HCT116 (cell line): ENCODE measurements around the gene TBX15. TPM values are rescaled to one million over a fixed set of nuclear protein-coding genes. Genes with fewer than 3 reads are reported as not detected.

Source experiments
- ATAC-seq: fragments of 200-7000 bp; cut with Tn5 transposase; 2 replicates; pipeline ENCODE4 v1.9.1; 2020; ENCODE audit warnings: mild to moderate bottlenecking, moderate library complexity
- BruUV-seq: library from RNA; stranded (reverse); fragments of 400-500 nt; replicated peaks from 2 replicates; lab custom pipeline; 2021; lab: Mats Ljungman, UMichigan
- CTCF ChIA-PET: fragments of 300-600 bp; sonication (Branson Sonifier 250); formaldehyde crosslinking; loops from one replicate; lab custom pipeline; 2021; ENCODE audit warnings: antibody characterized with exemption; lab: Charles Lee
- POLR2A ChIA-PET: fragments of 300-600, 350-600 bp; sonication (Branson Sonifier 250); formaldehyde crosslinking; loops from one replicate; lab custom pipeline; 2021; ENCODE audit warnings: antibody characterized with exemption; lab: Charles Lee
- RAD21 ChIA-PET, 2 experiments: fragments of 300-600 bp; sonication (Branson Sonifier 250); formaldehyde crosslinking; loops; one replicate each; lab custom pipeline; 2023; ENCODE audit warnings: low total read pairs in 2 of 2; ENCODE audit not compliant: uncharacterized antibody in 2 of 2, unreplicated experiment in 2 of 2, low non-redundant PET in 1 of 2; lab: Charles Lee
- DNase-seq: peaks from one replicate; pipeline ENCODE4 v3.0.0-alpha.2; 2010; ENCODE audit warnings: low read depth, low spot score
- H2AFZ ChIP-seq: fragments of 200-600 bp; shearing (Covaris generic), sonication (generic); 2 replicates; pipeline ENCODE4 v1.6.1; 2017; ENCODE audit warnings: low read depth, mixed run types, mixed read lengths, antibody characterized with exemption, low read length; ENCODE audit not compliant: poor library complexity, severe bottlenecking
- H3K27ac ChIP-seq: 2 replicates; pipeline ENCODE4 v1.5.1; 2012; ENCODE audit warnings: low read depth, low read length
- H3K27me3 ChIP-seq: fragments of 200-600 bp; sonication (generic); 2 replicates; pipeline ENCODE4 v1.6.1; 2016; ENCODE audit warnings: mixed run types, low read length, mixed read lengths; ENCODE audit not compliant: insufficient read depth
- H3K36me3 ChIP-seq, 2 experiments: fragments of 200-500 bp in 1 of 2; fragments of 200-600 bp in 1 of 2; sonication (Bioruptor generic) in 1 of 2; sonication (generic) in 1 of 2; 2 replicates each; pipeline versions ENCODE4 v1.5.1 to v1.6.1; 2014 to 2016; ENCODE audit warnings: low read length in 2 of 2, inconsistent platforms in 1 of 2, mixed read lengths in 1 of 2, mixed run types in 1 of 2; ENCODE audit not compliant: insufficient read depth in 2 of 2, control insufficient read depth in 1 of 2
- H3K4me1 ChIP-seq, 2 experiments: fragments of 200-600 bp in 1 of 2; sonication (generic) in 1 of 2; 2 replicates each; pipeline versions ENCODE4 v1.5.1 to v1.6.1; 2012 to 2017; ENCODE audit warnings: low read length in 2 of 2, inconsistent platforms in 1 of 2, mild to moderate bottlenecking in 1 of 2, mixed read lengths in 1 of 2, mixed run types in 1 of 2, moderate library complexity in 1 of 2; ENCODE audit not compliant: insufficient read depth in 2 of 2, control insufficient read depth in 1 of 2
- H3K4me2 ChIP-seq: fragments of 200-600 bp; sonication (generic); 2 replicates; pipeline ENCODE4 v1.6.1; 2017; ENCODE audit warnings: mixed run types, low read length, mixed read lengths
- H3K4me3 ChIP-seq, 2 experiments: fragments of 200-600 bp in 1 of 2; sonication (generic) in 1 of 2; replicated peaks in 1 of 2; 2 replicates each; pipeline ENCODE4 v1.5.1; 2011 to 2016; ENCODE audit warnings: low read length in 2 of 2, control low read depth in 1 of 2, low read depth in 1 of 2, mild to moderate bottlenecking in 1 of 2, mixed read lengths in 1 of 2, mixed run types in 1 of 2
- H3K79me2 ChIP-seq: fragments of 200-600 bp; sonication (generic); 2 replicates; pipeline ENCODE4 v1.6.1; 2017; ENCODE audit warnings: mild to moderate bottlenecking, mixed run types, low read length, moderate library complexity, mixed read lengths; ENCODE audit not compliant: insufficient read depth
- H3K9ac ChIP-seq: fragments of 200-600 bp; sonication (generic); 2 replicates; pipeline ENCODE4 v1.6.1; 2016; ENCODE audit warnings: low read length, mixed read lengths
- H3K9me2 ChIP-seq: fragments of 200-600 bp; sonication (generic), shearing (Covaris generic); 2 replicates; pipeline ENCODE4 v1.6.1; 2017; ENCODE audit warnings: mixed run types, mild to moderate bottlenecking, moderate library complexity; ENCODE audit not compliant: insufficient read depth
- H3K9me3 ChIP-seq, 2 experiments: fragments of 200-500 bp in 1 of 2; fragments of 200-600 bp in 1 of 2; sonication (Bioruptor generic) in 1 of 2; sonication (generic) in 1 of 2; 2 replicates each; pipeline ENCODE4 v1.6.1; 2014 to 2017; ENCODE audit warnings: low read length in 2 of 2, mixed read lengths in 2 of 2, inconsistent platforms in 1 of 2, low read depth in 1 of 2, mild to moderate bottlenecking in 1 of 2, mixed run types in 1 of 2, moderate library complexity in 1 of 2; ENCODE audit not compliant: control insufficient read depth in 1 of 2, insufficient read depth in 1 of 2
- H4K20me1 ChIP-seq: fragments of 200-600 bp; sonication (generic), shearing (Covaris generic); 2 replicates; pipeline ENCODE4 v1.6.1; 2017; ENCODE audit warnings: mixed run types, mild to moderate bottlenecking, moderate library complexity; ENCODE audit not compliant: insufficient read depth
- ATF3 ChIP-seq: IDR thresholded peaks from 2 replicates; pipeline ENCODE4 v1.6.1; 2012
- CBX3 ChIP-seq: IDR thresholded peaks from 2 replicates; pipeline ENCODE4 v1.6.1; 2012; ENCODE audit warnings: low read depth
- EZH2phosphoT487 ChIP-seq: fragments of 200-600 bp; IDR thresholded peaks from 2 replicates; pipeline ENCODE4 v1.6.1; 2018; ENCODE audit warnings: antibody characterized with exemption, borderline replicate concordance
- FOSL1 ChIP-seq: IDR thresholded peaks from 2 replicates; pipeline ENCODE4 v1.6.1; 2012; ENCODE audit warnings: low read depth
- POLR2A ChIP-seq: IDR thresholded peaks from 2 replicates; pipeline ENCODE4 v1.7.0; 2011; ENCODE audit warnings: borderline replicate concordance; ENCODE audit not compliant: insufficient read depth, insufficient read length; ENCODE audit errors: extremely low read depth
- POLR2AphosphoS5 ChIP-seq: IDR thresholded peaks from 2 replicates; pipeline ENCODE4 v1.6.1; 2011; ENCODE audit warnings: mild to moderate bottlenecking, low read depth, low read length, moderate library complexity
- ZBTB33 ChIP-seq: IDR thresholded peaks from 2 replicates; pipeline ENCODE4 v1.6.1; 2011; ENCODE audit warnings: mild to moderate bottlenecking, low read length, moderate library complexity; ENCODE audit not compliant: insufficient replicate concordance; ENCODE audit errors: extremely low read depth
- ZFX ChIP-seq: fragments of 450-650 bp; IDR thresholded peaks from 2 replicates; pipeline ENCODE4 v1.6.1; 2017
- intact Hi-C: fragments of 100-400 bp; cut with micrococcal nuclease; formaldehyde crosslinking; loops from 2 replicates; pipeline ENCODE4 v1.10.0; 2022
- total RNA-seq: library from RNA; stranded (reverse); gene quantifications from one replicate; pipeline ENCODE4 v1.2.1, GENCODE V29; 2021; ENCODE audit not compliant: unreplicated experiment

Gene TBX15
- total RNA-seq, 1 experiment from 2014 or later: not detected

- POLR2A ChIA-PET: no interaction called here
- no peaks in the 10 kb centered on the region for H3K36me3 ChIP-seq
- intact Hi-C loops: no loop called here
- H2AFZ ChIP-seq: no peak overlapping the region
- peaks cover 26% of the 10 kb centered on the region for H3K27me3 ChIP-seq
- H4K20me1 ChIP-seq: no peaks in the 10 kb centered on the region; the same call in 1 of the 2 replicates
- DNase-seq (no peak), ATAC-seq (no peak)
- no peak overlapping the region for H3K9ac ChIP-seq
- no peak for TF ChIP-seq ZFX
- no peak for TF ChIP-seq FOSL1
- no peak for TF ChIP-seq CBX3
- no peaks in the 10 kb centered on the region for H3K9me3 ChIP-seq
- RAD21 ChIA-PET: no interaction called here
- H3K4me1 ChIP-seq: no peaks in the 10 kb centered on the region
- no peaks in the 10 kb centered on the region for H3K9me2 ChIP-seq
- no peak overlapping the region for H3K4me3 ChIP-seq
- CTCF ChIA-PET: no interaction called here
- no peaks in the 10 kb centered on the region for H3K79me2 ChIP-seq
- BruUV-seq: no TSS peak
- no peak overlapping the region for H3K4me2 ChIP-seq
- H3K27ac ChIP-seq: no peak overlapping the region
Observed at GRCh38 chr1:118979754-118980575, 8.2 kb downstream of the TBX15 start.

GRCh38 chr1:118978914-118979701 is 9.0 kb downstream of the TBX15 start:
- H3K79me2 ChIP-seq: no peaks in the 10 kb centered on the region
- DNase-seq (no peak), ATAC-seq (no peak)
- no peak overlapping the region for H3K4me3 ChIP-seq
- H4K20me1 ChIP-seq: no peaks in the 10 kb centered on the region; the same call in 1 of the 2 replicates
- CTCF ChIA-PET: no interaction called here
- no peaks in the 10 kb centered on the region for H3K36me3 ChIP-seq
- no TSS peak for BruUV-seq
- no peak overlapping the region for H2AFZ ChIP-seq
- no peaks in the 10 kb centered on the region for H3K9me2 ChIP-seq
- no peaks in the 10 kb centered on the region for H3K9me3 ChIP-seq
- RAD21 ChIA-PET: no interaction called here
- TF ChIP-seq ZBTB33 (no peak), CBX3 (no peak), POLR2A (no peak), EZH2phosphoT487 (no peak), ATF3 (no peak), POLR2AphosphoS5 (no peak), FOSL1 (no peak)
- TF ChIP-seq, all 23 proteins: peak for 0
- no peak overlapping the region for H3K4me2 ChIP-seq
- POLR2A ChIA-PET: no interaction called here
- intact Hi-C loops: no loop called here
- H3K27me3 ChIP-seq: peaks cover 34% of the 10 kb centered on the region
- H3K4me1 ChIP-seq: no peaks in the 10 kb centered on the region
- H3K9ac ChIP-seq: no peak overlapping the region
- no peak overlapping the region for H3K27ac ChIP-seq
